Chondrocyte (in vitro differentiated cells): ENCODE results near the gene CYB561D2. TPM values are rescaled to one million over a fixed set of nuclear protein-coding genes. Genes with fewer than 3 reads are reported as not detected.
A peak's percentile ranks its signal among the peaks of the same experiment; 100 is the strongest.

ENCODE experiments used
- DNase-seq: peaks from one replicate; pipeline ENCODE4 v3.0.0; 2021; ENCODE audit warnings: mixed read lengths, low spot score
- H3K27ac Mint-ChIP-seq: one replicate; pipeline ENCODE4 v1.8.0; 2021; ENCODE audit warnings: mild to moderate bottlenecking, moderate library complexity, mixed read lengths; ENCODE audit not compliant: unreplicated experiment
- H3K27me3 Mint-ChIP-seq: 2 replicates; pipeline ENCODE4 v1.8.0; 2021; ENCODE audit warnings: low read depth, mixed read lengths
- H3K36me3 Mint-ChIP-seq: 2 replicates; pipeline ENCODE4 v1.8.0; 2021; ENCODE audit warnings: low read depth, mixed read lengths
- H3K4me1 Mint-ChIP-seq: 2 replicates; pipeline ENCODE4 v1.8.0; 2021; ENCODE audit warnings: low read depth, mild to moderate bottlenecking, mixed read lengths
- H3K4me3 Mint-ChIP-seq: one replicate; pipeline ENCODE4 v1.8.0; 2021; ENCODE audit warnings: mild to moderate bottlenecking, moderate library complexity, mixed read lengths; ENCODE audit not compliant: unreplicated experiment
- H3K9me3 Mint-ChIP-seq: 2 replicates; pipeline ENCODE4 v1.8.0; 2021; ENCODE audit warnings: low read depth, mixed read lengths
- CTCF ChIP-seq: fragments of 200-600 bp; sonication (generic); IDR thresholded peaks from 2 replicates; pipeline ENCODE4 v1.5.0; 2021; ENCODE audit warnings: antibody characterized with exemption, mild to moderate bottlenecking, moderate library complexity
- total RNA-seq: library from RNA; stranded (reverse); gene quantifications from 3 replicates; pipeline ENCODE4 v1.2.1, GENCODE V29; 2021

The CYB561D2 gene
- total RNA-seq, 1 donor from 2014 or later: 18.2 TPM

- peaks cover 55% of the 10 kb centered on the region for H3K4me1 Mint-ChIP-seq
Observed at GRCh38 chr3:50337175-50337861, 13.3 kb upstream of the CYB561D2 start.

GRCh38 chr3:50338965-50339364, 11.7 kb upstream of the CYB561D2 start:
- DNase-seq: no peak
- TF ChIP-seq CTCF: no peak
- Mint-ChIP-seq H3K27me3 (no peaks in the 10 kb centered on the region), H3K4me3 (peak overlapping the region; percentile 98), H3K27ac (peak overlapping the region; percentile 75), H3K36me3 (no peaks in the 10 kb centered on the region), H3K9me3 (no peaks in the 10 kb centered on the region), H3K4me1 (peaks cover 49% of the 10 kb centered on the region)

More at GRCh38 chr3:50337175-50337861, 13.3 kb upstream of the CYB561D2 start:
- peak; percentile 100 for DNase-seq
- TF ChIP-seq CTCF: no peak
- Mint-ChIP-seq H3K36me3 (no peaks in the 10 kb centered on the region), H3K27ac (peak overlapping the region; percentile 98), H3K27me3 (no peaks in the 10 kb centered on the region), H3K9me3 (no peaks in the 10 kb centered on the region), H3K4me3 (peak overlapping the region; percentile 98)

- no peak for TF ChIP-seq CTCF
- H3K27me3 Mint-ChIP-seq: no peaks in the 10 kb centered on the region
- H3K9me3 Mint-ChIP-seq: no peaks in the 10 kb centered on the region
- H3K36me3 Mint-ChIP-seq: no peaks in the 10 kb centered on the region
- peaks cover 43% of the 10 kb centered on the region for H3K4me1 Mint-ChIP-seq
- H3K27ac Mint-ChIP-seq: no peak overlapping the region
- DNase-seq: no peak
- no peak overlapping the region for H3K4me3 Mint-ChIP-seq
Observed at GRCh38 chr3:50339485-50340146, 11.0 kb upstream of the CYB561D2 start.

GRCh38 chr3:50340147-50340447, 10.6 kb upstream of the CYB561D2 start:
- H3K4me1 Mint-ChIP-seq: peaks cover 39% of the 10 kb centered on the region
- no peak overlapping the region for H3K27ac Mint-ChIP-seq
- no peaks in the 10 kb centered on the region for H3K9me3 Mint-ChIP-seq
- DNase-seq: no peak
- no peak overlapping the region for H3K4me3 Mint-ChIP-seq
- no peak for TF ChIP-seq CTCF
- H3K36me3 Mint-ChIP-seq: no peaks in the 10 kb centered on the region
- H3K27me3 Mint-ChIP-seq: no peaks in the 10 kb centered on the region

DNA sequence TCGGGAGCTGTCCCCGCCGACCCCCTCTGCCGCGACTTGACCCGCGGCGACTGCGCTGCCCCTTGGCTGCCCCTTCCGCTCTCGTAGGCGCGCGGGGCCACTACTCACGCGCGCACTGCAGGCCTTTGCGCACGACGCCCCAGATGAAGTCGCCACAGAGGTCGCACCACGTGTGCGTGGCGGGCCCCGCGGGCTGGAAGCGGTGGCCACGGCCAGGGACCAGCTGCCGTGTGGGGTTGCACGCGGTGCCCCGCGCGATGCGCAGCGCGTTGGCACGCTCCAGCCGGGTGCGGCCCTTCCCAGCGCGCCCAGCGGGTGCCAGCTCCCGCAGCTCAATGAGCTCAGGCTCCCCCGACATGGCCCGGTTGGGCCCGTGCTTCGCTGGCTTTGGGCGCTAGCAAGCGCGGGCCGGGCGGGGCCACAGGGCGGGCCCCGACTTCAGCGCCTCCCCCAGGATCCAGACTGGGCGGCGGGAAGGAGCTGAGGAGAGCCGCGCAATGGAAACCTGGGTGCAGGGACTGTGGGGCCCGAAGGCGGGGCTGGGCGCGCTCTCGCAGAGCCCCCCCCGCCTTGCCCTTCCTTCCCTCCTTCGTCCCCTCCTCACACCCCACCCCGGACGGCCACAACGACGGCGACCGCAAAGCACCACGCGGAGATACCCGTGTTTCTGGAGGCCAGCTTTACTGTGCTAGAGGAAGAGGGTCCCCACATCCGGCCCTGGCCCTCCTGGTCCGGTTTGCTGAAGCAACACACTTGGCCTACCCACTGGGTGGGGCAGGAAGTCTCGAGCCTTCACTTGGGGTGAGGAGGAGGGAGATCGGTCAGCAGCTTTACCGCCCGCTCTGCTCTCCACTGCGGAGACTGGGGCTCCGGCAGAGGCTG, 10.0 kb upstream of the CYB561D2 start, which contains the start of gene RASSF1:
Gene RASSF1 (minus strand): TSS at position 389 of the 882 bp plus-strand sequence. CDS start 31 bp downstream, at position 358.
- H3K4me3 Mint-ChIP-seq: peak within 1 kb of the TSS; percentile 19
- no peaks in the 10 kb centered on the region for H3K36me3 Mint-ChIP-seq
- no peaks in the 10 kb centered on the region for H3K9me3 Mint-ChIP-seq
- no peak within 1 kb of the TSS for H3K27ac Mint-ChIP-seq
- H3K27me3 Mint-ChIP-seq: no peaks in the 10 kb centered on the region
- DNase-seq: no peak
- H3K4me1 Mint-ChIP-seq: peaks cover 33% of the 10 kb centered on the region
- TF ChIP-seq CTCF: no peak
